Stimulated activated CD8-positive, alpha-beta memory T cell treated with anti-CD3 and anti-CD28 coated beads, Interleukin-7, amount 100 ng/mL, for 48 hours (primary cell): ENCODE measurements around the gene PABPN1L.

Experiments
- DNase-seq, 2 donors: peaks; one replicate each; pipeline ENCODE4 v3.0.0-alpha.2; 2020; ENCODE audit warnings: low read depth in 1 of 2; ENCODE audit errors: extremely low read depth in 1 of 2

PABPN1L gene

GRCh38 chr16:88853325-88853941 lies 13.0 kb downstream of the PABPN1L start:
- DNase-seq = no peak

DNA sequence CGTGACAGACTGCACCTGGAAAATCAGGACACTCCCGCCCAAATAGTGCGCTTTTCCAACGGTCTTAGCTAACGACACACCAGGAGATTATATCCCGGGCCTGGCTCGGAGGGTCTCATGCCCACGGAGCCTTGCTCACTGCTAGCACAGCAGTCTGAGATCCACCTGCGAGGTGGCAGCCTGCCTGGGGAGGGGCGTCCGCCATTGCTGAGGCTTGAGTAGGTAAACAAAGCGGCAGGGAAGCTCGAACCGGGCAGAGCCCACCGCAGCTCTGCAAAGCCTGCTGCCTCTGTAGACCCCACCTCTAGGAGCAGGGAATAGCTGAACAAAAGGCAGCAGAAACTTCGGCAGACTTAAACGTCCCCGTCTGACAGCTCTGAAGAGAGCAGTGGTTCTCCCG lies 14.8 kb downstream of the PABPN1L start:
- no peak for DNase-seq

DNA sequence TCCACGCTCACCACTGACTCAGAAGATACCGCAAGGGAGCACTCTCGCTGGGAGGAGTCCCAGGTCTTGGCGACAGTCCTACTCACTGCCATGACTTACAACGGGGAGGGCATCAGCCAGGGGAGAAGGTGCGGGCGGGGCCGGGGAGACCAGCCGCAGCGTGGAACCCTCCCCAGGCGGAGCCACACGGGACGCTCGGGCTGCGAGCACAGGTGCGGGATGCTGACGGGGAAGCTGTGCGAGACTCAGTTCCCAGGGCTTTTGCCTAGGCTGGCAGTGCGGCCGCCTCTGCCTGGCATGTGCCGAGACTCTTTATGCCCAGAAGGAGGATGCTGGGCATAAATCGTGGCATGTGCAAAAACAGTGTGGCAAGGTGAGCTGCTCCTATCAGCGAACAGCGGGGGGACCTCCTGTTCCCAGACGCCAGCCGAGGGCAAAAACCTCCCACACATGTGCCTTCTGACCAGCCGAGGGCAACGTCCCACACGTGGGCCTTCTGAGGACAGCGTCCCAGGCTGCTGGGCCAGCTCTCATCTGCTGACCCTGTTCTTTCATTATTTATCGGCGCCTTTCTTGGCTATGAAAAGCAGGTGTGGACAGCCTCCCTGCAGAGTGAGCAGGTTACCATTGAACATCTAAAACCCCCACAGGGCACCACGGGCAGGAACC lies 15.8 kb downstream of the PABPN1L start:
- no peak for DNase-seq

DNA sequence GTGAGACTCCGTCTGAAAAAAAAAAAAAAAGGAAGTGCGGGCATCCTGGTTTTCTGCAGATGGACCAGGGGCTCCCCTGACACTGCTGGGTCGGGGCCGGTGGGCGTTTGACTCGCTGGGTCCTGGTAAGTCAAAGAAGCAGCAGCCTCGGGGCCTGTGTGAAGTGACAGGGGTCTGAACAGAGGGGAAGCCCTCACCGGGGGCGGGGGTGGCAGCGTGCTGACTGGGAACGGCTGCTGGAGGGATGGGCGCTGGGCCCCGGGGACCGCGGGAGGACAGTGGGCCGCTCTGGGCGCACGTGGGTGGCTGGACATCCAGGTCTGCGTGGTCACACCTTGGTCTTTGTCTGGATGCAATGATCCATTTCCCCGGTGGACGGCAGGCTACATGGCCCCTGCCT lies 17.9 kb downstream of the PABPN1L start:
- no peak for DNase-seq

GRCh38 chr16:88847654-88848053 lies 18.8 kb downstream of the PABPN1L start:
- DNase-seq = no peak

DNA sequence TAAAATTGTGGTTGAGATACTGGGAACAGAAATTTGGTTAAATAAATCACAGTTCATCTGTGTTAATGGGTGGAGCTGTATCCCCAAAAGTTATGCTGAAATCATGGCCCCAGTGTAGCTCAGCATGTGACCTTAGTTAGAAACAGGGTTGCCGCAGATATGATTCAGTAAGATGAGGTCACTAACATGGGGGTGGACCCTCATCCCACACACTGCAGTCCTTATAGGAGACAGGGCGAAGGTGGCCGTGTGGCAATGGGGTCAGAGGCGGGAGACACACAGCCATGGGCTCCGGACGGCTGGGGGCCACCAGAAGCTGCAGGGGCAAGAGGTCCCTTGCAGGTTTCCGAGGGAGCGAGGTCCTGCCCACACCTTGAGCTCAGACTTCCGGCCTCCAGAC lies 20.4 kb downstream of the PABPN1L start:
- no peak for DNase-seq

GRCh38 chr16:88844419-88845036 lies 21.9 kb downstream of the PABPN1L start:
- DNase-seq = no peak

DNA sequence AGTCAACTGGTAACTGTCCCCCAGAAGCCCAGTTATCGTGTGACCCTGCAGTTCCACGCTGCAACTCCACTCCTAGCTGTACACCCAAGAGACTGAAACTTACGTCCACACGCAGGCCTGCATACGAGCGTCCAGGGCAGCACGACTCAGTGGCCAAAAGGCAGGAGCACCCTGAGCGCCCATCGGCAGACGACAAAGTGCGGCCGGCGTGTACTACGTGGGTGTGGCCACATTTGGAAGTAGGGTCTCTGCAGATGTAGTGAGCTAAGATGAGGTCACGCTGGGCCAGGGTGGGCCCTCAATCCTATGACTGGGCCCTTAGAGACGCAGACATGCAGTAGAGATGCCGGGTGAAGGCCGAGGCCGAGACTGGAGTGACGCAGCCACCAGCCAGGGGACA lies 23.2 kb downstream of the PABPN1L start:
- DNase-seq = no peak

GRCh38 chr16:88842806-88843205 lies 23.7 kb downstream of the PABPN1L start:
- DNase-seq = no peak

DNA sequence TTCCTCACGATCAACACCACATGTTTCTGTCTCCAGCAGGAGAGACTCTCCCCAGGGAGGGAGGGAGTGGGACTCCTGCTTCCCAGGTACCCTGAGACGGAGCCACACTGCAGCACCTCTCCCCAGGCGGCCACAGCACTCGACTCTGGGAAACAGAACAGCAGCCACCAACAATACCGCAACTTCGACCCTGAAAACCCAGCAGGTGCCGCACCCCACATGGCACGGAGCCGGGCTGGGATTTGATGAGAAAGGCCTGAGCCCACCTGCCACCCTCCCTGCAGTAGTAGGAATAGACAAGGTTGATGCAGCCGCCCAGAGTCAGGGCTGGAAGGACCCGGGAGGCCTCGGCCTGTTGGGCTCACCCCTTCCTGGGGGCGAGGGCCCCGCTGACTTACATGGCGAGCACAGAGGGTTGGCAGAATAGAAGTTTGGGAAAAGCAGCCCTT lies 24.1 kb downstream of the PABPN1L start:
- DNase-seq = no peak

GRCh38 chr16:88841521-88842307 lies 24.7 kb downstream of the PABPN1L start:
- DNase-seq = no peak

DNA sequence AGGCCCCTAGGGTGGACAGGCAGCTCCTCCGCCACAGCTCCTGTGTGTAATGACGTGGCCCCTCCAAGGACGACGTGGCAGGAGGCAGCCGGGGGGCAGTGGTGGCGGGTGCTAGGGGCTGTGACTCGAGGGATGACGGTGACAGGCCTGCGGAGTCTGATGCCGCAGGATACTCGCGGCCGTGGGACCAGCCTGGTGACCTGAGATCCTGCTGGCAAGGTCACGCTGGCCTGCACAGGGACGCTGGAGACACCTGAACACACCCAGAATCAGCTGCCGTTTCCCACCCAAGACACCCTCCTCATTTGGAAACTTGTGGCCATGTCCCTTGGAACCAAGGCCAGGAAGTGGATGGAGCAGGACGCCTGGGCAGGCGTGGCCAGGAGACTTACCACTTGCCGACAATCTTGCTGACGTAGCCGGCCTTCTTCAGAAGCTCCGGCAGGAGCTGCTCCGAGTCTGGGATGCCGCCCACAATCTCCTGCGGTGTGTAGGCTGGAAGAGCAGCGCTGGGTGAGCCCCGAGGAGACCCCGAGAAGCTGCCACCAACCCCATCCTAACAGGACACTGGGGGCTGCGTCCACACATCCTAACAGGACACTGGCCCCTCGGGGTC lies 25.8 kb downstream of the PABPN1L start:
- DNase-seq = no peak

DNA sequence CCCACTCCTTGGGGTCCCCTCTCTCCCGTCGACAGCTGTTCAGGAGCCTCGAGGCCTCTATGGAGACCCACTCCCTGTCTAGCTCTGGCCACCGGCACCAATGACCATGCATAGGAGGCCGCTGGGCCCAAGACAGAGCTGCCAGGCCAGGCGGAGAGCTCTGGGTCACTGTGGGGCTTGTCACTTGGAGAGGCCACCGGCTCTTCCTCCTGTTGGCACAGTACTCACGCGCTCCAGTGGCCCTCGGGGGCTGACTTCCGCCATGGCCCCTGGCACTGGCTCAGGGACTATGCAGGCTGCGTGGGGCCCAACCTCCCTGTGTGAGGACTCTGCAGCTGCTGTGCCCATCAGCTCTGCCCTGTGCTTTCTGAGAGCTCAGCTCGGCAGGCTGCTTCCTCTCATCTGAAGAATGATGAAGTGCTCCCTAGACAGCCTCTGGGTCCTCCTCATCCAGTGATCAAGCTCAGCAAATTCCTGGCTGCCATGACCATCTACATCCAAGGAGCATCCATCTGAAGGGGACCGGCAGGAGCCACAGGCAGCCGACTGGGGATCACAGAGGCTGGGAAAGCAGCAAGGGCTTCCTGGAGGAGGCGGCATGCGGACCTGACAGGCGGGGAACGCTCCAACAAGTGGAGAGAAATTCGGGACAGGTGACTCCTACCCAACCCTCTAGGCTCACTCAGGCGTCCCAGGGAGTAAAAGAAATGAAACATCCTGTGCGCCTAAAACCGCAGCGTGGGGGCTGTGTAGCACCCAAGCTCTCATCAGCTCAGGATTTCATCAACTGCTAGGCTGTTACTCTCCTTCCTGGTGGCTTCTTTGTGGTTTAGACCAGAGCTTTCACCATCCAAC lies 26.5 kb downstream of the PABPN1L start:
- no peak for DNase-seq

DNA sequence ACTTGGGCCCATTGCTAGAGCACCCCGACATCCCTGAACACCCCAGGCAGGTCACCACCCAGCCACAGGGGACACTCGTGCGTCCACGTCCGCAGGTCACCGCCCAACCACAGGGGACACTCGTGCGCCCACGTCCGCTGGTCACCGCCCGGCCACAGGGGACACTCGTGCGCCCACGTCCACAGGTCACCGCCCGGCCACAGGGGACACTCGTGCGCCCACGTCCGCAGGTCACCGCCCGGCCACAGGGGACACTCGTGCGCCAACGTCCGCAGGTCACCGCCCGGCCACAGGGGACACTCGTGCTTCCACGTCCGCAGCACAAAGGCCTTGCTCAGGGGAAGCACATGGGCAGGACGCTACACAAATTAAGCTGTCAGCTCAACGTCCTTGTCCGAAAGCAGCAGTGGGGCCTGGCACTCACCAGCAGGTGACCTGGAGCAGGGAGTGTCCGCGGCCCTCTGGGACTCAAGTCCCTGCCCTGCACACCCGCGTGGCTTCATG lies 27.4 kb downstream of the PABPN1L start:
- DNase-seq = no peak

DNA sequence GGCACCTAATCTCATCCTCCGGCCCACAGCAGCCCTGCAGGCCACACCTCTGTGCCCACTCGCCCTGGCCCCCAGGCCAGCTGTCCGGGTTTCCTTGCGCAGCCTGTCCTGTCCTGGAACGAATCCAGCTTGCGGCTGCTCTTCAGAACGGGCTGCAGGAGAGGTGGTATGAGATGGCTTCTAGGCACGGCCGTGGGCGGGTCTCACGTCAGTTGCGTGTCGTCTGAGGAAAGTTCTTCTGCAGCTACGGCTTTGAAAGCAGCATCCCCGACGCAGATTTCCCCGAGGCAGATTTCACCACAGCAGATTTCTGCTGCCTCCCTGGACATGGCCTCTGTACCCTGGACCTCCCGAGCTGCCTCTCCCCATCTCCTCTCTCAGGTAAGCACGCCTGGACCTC lies 27.9 kb downstream of the PABPN1L start:
- DNase-seq = no peak

DNA sequence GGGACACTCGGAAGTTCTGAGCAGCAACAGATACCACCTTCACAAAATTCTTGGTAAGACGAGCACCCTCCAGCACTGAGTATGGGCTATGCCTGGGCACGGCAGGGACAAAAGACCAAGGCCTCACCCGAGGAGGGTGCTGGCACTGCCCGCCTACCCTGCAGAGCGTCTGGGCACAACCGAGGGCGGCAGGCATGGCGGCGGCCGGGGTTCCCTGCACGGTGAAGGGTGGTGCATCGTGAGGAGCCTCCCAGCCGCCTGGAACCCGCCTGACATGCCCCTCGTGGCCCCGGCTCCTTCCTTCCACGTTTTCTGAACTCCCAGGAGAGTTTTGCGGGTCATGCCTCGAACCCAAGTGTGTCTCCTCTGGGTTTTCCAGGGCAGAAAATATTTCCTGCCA lies 28.7 kb downstream of the PABPN1L start:
- no peak for DNase-seq

DNA sequence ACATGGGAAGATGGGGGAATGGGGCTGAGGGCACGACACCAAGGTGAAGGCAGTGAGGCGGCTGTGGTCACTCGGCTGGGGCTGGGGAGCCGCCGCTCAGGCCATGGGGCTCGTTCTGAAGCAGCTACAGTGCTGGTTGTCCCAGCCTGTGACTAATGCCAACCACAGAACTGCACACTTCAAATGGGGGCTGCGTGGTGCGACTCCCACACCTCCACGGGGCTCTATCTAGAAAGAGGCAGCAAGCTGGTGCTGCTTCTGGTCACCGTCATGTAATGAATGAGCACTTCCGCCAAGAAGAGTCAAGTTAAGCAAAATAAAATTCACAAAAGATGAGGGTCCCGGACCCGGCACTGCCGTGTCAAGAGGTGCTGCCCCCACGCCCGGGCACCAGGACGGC lies 29.7 kb downstream of the PABPN1L start:
- DNase-seq = no peak

- no peak for DNase-seq
Measured at GRCh38 chr16:88835818-88836217, 30.6 kb downstream of the PABPN1L start.

- DNase-seq = no peak
Measured at GRCh38 chr16:88835383-88835782, 31.1 kb downstream of the PABPN1L start.

- DNase-seq = no peak
Measured at GRCh38 chr16:88834670-88835069, 31.8 kb downstream of the PABPN1L start.
